HG02678 (cell line): Measurements from ENCODE around the gene POLDIP2.

ENCODE experiments used
- ATAC-seq: cut with Tn5 transposase; IDR thresholded peaks from one replicate; pipeline ENCODE4 v1.9.1; 2021; ENCODE audit warnings: mild to moderate bottlenecking, moderate library complexity; ENCODE audit not compliant: unreplicated experiment

The POLDIP2 gene

GRCh38 chr17:28390984-28391383 lies 33.7 kb upstream of the POLDIP2 start:
- ATAC-seq = no peak

GRCh38 chr17:28390563-28390962 lies 33.2 kb upstream of the POLDIP2 start:
- ATAC-seq = no peak

- ATAC-seq = no peak
Observed at GRCh38 chr17:28390141-28390540, 32.8 kb upstream of the POLDIP2 start.

GRCh38 chr17:28388106-28388505 lies 30.8 kb upstream of the POLDIP2 start:
- ATAC-seq = no peak

GRCh38 chr17:28386391-28386790 lies 29.1 kb upstream of the POLDIP2 start:
- no peak for ATAC-seq

- no peak for ATAC-seq
Observed at GRCh38 chr17:28385406-28385805, 28.1 kb upstream of the POLDIP2 start.

GRCh38 chr17:28385037-28385400 lies 27.7 kb upstream of the POLDIP2 start:
- ATAC-seq = peak; percentile 15

GRCh38 chr17:28384281-28385036 lies 27.1 kb upstream of the POLDIP2 start:
- peak; percentile 76 for ATAC-seq

- no peak for ATAC-seq
Observed at GRCh38 chr17:28381141-28381825, 24.0 kb upstream of the POLDIP2 start.

GRCh38 chr17:28379814-28380801 lies 22.8 kb upstream of the POLDIP2 start:
- no peak for ATAC-seq

GRCh38 chr17:28372945-28373274 lies 15.6 kb upstream of the POLDIP2 start:
- no peak for ATAC-seq

GRCh38 chr17:28372203-28372944 lies 15.0 kb upstream of the POLDIP2 start:
- ATAC-seq = peak; percentile 16

- peak; percentile 83 for ATAC-seq
Observed at GRCh38 chr17:28371245-28372202, 14.2 kb upstream of the POLDIP2 start, which contains the start of gene SARM1. TSS of gene SARM1 (plus strand) at chr17:28371694. CDS start at chr17:28372033, 339 bp downstream.

GRCh38 chr17:28370744-28371103 lies 13.4 kb upstream of the POLDIP2 start:
- ATAC-seq = no peak

GRCh38 chr17:28370035-28370743 lies 12.9 kb upstream of the POLDIP2 start, which contains the start of gene VTN:
TSS of gene VTN (minus strand) at chr17:28370307. CDS start at chr17:28370203, 104 bp downstream.
- ATAC-seq = no peak

- no peak for ATAC-seq
Observed at GRCh38 chr17:28369684-28370034, 12.3 kb upstream of the POLDIP2 start.

GRCh38 chr17:28368915-28369683 lies 11.8 kb upstream of the POLDIP2 start:
- no peak for ATAC-seq

- ATAC-seq = no peak
Observed at GRCh38 chr17:28368306-28368831, 11.0 kb upstream of the POLDIP2 start.
